ENCODE results near the gene EIF4B.

Gene EIF4B

DNA sequence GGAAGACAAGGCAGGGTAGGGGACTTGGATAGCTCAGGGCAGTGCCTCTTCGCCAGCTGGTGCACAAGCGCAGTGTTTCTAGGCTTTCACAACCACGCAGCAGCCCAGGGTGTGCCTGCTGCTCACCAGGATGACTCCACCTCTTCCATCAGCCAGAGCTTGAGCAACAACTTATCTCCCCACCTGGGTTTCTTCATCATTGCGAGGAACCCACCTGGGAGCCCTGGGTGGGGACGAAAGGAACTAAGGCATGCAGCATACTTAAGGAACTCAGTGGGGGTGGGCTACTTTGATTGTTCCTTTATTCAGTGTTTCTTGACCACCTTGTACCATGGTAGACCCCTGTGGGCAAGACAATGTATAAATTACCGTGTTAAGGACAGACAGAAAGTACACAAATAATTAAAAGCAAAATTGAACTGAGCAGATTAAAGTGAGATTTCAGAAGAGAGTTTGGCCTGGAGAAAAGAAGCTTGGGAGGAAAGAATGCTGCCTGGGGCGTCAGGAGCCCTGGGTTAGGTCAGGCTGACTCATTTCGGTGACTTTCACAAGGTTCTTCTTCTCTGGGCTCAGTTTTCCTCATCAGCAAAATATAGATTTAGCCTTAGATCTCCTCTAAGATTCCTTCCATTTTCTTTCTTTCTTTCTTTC lies 34.5 kb upstream of the EIF4B start:
- TF ChIP-seq, protein P1, sequence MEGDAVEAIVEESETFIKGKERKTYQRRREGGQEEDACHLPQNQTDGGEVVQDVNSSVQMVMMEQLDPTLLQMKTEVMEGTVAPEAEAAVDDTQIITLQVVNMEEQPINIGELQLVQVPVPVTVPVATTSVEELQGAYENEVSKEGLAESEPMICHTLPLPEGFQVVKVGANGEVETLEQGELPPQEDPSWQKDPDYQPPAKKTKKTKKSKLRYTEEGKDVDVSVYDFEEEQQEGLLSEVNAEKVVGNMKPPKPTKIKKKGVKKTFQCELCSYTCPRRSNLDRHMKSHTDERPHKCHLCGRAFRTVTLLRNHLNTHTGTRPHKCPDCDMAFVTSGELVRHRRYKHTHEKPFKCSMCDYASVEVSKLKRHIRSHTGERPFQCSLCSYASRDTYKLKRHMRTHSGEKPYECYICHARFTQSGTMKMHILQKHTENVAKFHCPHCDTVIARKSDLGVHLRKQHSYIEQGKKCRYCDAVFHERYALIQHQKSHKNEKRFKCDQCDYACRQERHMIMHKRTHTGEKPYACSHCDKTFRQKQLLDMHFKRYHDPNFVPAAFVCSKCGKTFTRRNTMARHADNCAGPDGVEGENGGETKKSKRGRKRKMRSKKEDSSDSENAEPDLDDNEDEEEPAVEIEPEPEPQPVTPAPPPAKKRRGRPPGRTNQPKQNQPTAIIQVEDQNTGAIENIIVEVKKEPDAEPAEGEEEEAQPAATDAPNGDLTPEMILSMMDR (IDR thresholded peaks at IDR 0.05; ENCODE audit: borderline replicate concordance, insufficient read depth, low read depth, low read length): no peak
- H3K4me3 ChIP-seq (ENCODE audit: low read depth, low read length): no peak overlapping the region

DNA sequence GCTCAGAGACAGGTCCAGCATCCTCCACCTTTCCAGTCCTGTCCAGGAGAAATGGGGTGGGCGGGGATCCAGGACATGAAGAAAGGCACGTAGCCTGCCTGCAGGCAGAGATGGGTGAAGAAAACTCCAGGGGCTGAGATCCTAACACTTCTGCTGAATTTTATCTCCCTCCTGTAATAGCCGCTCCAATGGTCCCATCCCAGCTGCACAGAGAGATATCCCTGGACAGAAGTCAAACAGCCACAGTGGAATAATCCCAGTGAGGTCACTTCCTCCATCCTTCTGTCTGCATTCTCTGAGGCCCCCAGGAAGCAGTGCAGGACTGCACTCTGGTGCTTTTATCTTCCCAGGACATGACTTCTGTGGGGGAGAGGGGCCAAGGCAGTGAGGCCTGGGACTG lies 31.1 kb upstream of the EIF4B start:
- TF ChIP-seq, protein P1 (IDR thresholded peaks at IDR 0.05; ENCODE audit: borderline replicate concordance, insufficient read depth, low read depth, low read length): no peak
- no peak overlapping the region for H3K4me3 ChIP-seq (ENCODE audit: low read depth, low read length)

DNA sequence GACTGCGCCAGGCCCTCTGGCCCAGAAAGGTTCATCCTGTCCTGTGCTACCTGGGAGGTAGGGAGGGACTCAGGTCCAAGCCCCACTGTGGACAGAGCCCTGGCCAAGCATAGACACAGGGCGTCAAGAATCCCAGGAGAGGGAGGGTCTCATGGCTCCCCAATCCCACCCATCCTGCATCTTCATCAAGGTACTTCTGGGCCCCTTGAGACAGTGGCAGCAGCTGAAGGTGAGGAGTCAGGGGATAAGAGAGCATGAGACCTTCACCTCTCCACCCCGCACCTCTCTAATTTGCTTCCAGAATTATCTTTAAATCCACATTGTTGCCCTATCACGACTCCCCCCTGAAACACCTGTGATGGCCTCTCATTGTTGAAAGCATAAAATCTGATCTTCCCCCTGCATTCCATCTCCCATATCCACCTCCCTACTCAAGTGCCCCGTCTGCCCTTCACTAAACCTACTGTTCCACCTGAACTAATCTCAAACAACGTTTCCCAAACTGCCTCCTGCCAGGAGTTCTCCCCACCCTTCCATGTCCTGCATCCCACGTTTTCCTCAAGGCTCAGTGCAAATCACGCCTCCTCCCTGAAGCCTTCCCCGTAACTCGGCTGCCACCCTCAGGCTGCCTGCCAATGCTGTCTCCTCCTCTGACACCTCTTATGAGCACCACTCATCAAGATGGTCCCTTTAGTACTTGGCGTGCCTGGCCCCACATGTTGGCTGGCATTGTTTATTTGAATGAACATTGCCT lies 30.3 kb upstream of the EIF4B start:
- no peak overlapping the region for H3K4me3 ChIP-seq (ENCODE audit: low read depth, low read length)

DNA sequence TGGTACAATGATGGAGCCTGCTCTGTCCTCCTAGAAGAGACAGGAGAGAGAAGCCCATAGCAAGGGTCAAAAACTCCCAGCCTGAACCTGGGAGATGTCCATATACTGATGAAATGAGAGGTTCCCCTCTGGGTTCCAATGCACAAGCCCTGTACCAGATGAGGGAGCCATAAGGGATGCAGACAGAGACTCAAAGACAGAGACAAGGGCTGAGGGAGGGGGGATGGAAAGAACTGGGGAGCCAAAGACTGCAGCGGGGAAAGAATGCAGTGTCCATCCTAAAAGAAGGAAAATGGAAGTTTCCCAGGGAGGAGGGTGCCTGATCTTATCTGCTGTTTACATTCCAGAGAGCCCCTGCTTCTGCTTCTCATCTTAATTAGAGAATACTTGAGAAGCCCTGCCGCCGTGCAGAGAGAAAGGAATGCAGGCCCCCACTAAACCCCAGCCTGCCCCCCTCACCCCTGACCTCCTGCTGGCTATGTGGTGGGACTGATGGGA lies 29.6 kb upstream of the EIF4B start:
- no peak overlapping the region for H3K4me3 ChIP-seq (ENCODE audit: low read depth, low read length)
- TF ChIP-seq, protein P1 (IDR thresholded peaks at IDR 0.05; ENCODE audit: borderline replicate concordance, insufficient read depth, low read depth, low read length): no peak

More for the DNA sequence above, 30.3 kb upstream of the EIF4B start:
- TF ChIP-seq, protein P1 (IDR thresholded peaks at IDR 0.05; ENCODE audit: borderline replicate concordance, insufficient read depth, low read depth, low read length): no peak

DNA sequence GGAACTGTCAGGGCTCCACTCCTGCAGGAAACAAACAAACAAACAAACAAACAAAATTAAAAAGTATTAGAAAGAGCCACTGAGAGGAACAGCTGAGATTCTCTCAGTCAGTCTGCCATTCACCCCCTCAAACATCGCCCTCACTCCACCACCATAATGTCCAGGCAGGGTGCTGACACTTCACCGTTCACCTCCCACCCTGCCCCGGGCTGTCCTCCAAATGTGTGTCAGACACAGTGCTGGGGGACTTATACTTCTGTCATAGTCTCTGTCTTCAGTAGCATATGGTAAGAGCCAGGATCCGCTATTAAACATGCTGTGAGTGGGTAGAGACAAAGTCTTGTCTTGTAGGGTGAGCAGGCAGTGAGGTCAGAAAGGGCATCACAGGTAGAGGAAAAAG lies 29.1 kb upstream of the EIF4B start:
- no peak overlapping the region for H3K4me3 ChIP-seq (ENCODE audit: low read depth, low read length)
- TF ChIP-seq, protein P1 (IDR thresholded peaks at IDR 0.05; ENCODE audit: borderline replicate concordance, insufficient read depth, low read depth, low read length): no peak

DNA sequence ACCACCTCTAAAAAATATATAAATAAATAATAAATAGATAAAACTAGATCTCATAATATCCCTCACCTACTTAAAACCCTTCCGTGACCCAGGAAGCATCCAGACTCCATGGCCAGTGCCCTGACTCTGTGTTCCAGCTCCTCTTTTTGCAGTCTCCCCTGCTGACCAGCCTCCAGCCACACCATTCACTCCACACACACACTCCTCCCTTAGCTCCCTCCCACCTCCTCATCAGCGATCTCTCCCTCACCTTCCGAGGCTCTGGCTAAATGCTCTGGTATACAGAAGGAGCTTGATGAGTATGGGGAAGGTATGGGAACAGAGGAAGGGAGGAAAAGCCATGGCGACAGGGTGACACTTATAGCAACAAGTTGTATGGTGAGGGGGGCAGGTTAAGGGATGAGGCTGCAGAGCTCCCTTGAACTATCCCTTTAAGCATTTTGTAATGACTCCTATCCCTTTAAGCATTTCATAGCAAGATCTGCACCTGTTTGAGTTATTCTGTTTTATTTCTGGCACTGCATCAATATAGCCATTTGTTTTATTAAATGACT lies 26.1 kb upstream of the EIF4B start:
- TF ChIP-seq, protein P1 (IDR thresholded peaks at IDR 0.05; ENCODE audit: borderline replicate concordance, insufficient read depth, low read depth, low read length): no peak

More for the DNA sequence above, 26.1 kb upstream of the EIF4B start:
- no peak overlapping the region for H3K4me3 ChIP-seq (ENCODE audit: low read depth, low read length)

Data from GM12875 (cell line).